Measurements from ENCODE around the gene LTBP3.

The LTBP3 gene

GRCh38 chr11:65569973-65570918 lies 12.1 kb upstream of the LTBP3 start, which contains the start of gene ZNRD2 (continued):
- TF ChIP-seq YY2 (tag by site-specific recombination; IDR thresholded peaks at IDR 0.05) (peak; percentile 90), ZBTB11 (tag by site-specific recombination; conservative IDR thresholded peaks at IDR 0.05; ENCODE audit: low read depth) (peak; percentile 98), ZNF645 (tag by site-specific recombination; IDR thresholded peaks at IDR 0.05) (no peak), ZBTB20 (tag by site-specific recombination; IDR thresholded peaks at IDR 0.05) (peak; percentile 91; the same call in 1 of the 2 replicates), ZXDB (tag by site-specific recombination; IDR thresholded peaks at IDR 0.05) (peak; percentile 100), ZNF202 (tag by site-specific recombination; IDR thresholded peaks at IDR 0.05; ENCODE audit: borderline replicate concordance) (no peak), ZFP69B (tag by site-specific recombination; IDR thresholded peaks at IDR 0.05) (peak; percentile 81; the same call in 1 of the 2 replicates), ZEB2 (tag by site-specific recombination; IDR thresholded peaks at IDR 0.05) (peak; percentile 99), TCF7L2 (IDR thresholded peaks at IDR 0.05; ENCODE audit: borderline replicate concordance, low read depth, low read length) (0 out of 2 replicates have a peak, but pooled peaks have one; percentile 35), ZFP37 (tag by site-specific recombination; IDR thresholded peaks at IDR 0.05) (peak; percentile 73; the same call in 1 of the 2 replicates), IKZF3 (tag by site-specific recombination; IDR thresholded peaks at IDR 0.05) (peak; percentile 92), TRIM28 (IDR thresholded peaks at IDR 0.05; ENCODE audit: borderline replicate concordance, low read length) (peak; percentile 82), ZNF2 (tag by site-specific recombination; IDR thresholded peaks at IDR 0.05) (peak; percentile 80; the same call in 1 of the 2 replicates), SALL2 (tag by site-specific recombination; IDR thresholded peaks at IDR 0.05; ENCODE audit: borderline replicate concordance) (no peak), SETDB1 (IDR thresholded peaks at IDR 0.05; ENCODE audit: insufficient read length, low read length) (no peak), ZNF366 (tag by site-specific recombination; conservative IDR thresholded peaks at IDR 0.05) (no peak; the same call in 1 of the 2 replicates), KLF7 (tag by site-specific recombination; IDR thresholded peaks at IDR 0.05; ENCODE audit: borderline replicate concordance) (peak; percentile 87), ATF2 (tag by site-specific recombination; IDR thresholded peaks at IDR 0.05; ENCODE audit: low read depth) (peak; percentile 74; the same call in 1 of the 2 replicates), ZNF24 (tag by site-specific recombination; IDR thresholded peaks at IDR 0.05) (peak; percentile 41; the same call in 1 of the 2 replicates), ZNF548 (tag by site-specific recombination; IDR thresholded peaks at IDR 0.05) (no peak), ZNF341 (tag by site-specific recombination; IDR thresholded peaks at IDR 0.05; ENCODE audit: low read depth) (peak; percentile 90), REPIN1 (tag by site-specific recombination; IDR thresholded peaks at IDR 0.05; ENCODE audit: low read depth) (no peak)
- TF ChIP-seq, protein P1, sequence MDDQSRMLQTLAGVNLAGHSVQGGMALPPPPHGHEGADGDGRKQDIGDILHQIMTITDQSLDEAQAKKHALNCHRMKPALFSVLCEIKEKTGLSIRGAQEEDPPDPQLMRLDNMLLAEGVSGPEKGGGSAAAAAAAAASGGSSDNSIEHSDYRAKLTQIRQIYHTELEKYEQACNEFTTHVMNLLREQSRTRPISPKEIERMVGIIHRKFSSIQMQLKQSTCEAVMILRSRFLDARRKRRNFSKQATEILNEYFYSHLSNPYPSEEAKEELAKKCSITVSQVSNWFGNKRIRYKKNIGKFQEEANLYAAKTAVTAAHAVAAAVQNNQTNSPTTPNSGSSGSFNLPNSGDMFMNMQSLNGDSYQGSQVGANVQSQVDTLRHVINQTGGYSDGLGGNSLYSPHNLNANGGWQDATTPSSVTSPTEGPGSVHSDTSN (CRISPR knock-in tag; IDR thresholded peaks at IDR 0.05), result peak; percentile 89
- TF ChIP-seq, protein P2, sequence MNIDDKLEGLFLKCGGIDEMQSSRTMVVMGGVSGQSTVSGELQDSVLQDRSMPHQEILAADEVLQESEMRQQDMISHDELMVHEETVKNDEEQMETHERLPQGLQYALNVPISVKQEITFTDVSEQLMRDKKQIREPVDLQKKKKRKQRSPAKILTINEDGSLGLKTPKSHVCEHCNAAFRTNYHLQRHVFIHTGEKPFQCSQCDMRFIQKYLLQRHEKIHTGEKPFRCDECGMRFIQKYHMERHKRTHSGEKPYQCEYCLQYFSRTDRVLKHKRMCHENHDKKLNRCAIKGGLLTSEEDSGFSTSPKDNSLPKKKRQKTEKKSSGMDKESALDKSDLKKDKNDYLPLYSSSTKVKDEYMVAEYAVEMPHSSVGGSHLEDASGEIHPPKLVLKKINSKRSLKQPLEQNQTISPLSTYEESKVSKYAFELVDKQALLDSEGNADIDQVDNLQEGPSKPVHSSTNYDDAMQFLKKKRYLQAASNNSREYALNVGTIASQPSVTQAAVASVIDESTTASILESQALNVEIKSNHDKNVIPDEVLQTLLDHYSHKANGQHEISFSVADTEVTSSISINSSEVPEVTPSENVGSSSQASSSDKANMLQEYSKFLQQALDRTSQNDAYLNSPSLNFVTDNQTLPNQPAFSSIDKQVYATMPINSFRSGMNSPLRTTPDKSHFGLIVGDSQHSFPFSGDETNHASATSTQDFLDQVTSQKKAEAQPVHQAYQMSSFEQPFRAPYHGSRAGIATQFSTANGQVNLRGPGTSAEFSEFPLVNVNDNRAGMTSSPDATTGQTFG (tag by site-specific recombination; IDR thresholded peaks at IDR 0.05; ENCODE audit: borderline replicate concordance), result no peak
- TF ChIP-seq, protein P3, sequence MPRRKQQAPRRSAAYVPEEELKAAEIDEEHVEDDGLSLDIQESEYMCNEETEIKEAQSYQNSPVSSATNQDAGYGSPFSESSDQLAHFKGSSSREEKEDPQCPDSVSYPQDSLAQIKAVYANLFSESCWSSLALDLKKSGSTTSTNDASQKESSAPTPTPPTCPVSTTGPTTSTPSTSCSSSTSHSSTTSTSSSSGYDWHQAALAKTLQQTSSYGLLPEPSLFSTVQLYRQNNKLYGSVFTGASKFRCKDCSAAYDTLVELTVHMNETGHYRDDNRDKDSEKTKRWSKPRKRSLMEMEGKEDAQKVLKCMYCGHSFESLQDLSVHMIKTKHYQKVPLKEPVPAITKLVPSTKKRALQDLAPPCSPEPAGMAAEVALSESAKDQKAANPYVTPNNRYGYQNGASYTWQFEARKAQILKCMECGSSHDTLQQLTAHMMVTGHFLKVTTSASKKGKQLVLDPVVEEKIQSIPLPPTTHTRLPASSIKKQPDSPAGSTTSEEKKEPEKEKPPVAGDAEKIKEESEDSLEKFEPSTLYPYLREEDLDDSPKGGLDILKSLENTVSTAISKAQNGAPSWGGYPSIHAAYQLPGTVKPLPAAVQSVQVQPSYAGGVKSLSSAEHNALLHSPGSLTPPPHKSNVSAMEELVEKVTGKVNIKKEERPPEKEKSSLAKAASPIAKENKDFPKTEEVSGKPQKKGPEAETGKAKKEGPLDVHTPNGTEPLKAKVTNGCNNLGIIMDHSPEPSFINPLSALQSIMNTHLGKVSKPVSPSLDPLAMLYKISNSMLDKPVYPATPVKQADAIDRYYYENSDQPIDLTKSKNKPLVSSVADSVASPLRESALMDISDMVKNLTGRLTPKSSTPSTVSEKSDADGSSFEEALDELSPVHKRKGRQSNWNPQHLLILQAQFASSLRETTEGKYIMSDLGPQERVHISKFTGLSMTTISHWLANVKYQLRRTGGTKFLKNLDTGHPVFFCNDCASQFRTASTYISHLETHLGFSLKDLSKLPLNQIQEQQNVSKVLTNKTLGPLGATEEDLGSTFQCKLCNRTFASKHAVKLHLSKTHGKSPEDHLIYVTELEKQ (tag by site-specific recombination; IDR thresholded peaks at IDR 0.05; ENCODE audit: borderline replicate concordance), result no peak

All from HEK293 (cell line).